ENCODE measurements around the gene SLFNL1.

Gene SLFNL1

GRCh38 chr1:41021526-41022308, at the start of gene SLFNL1:
Gene SLFNL1 (minus strand): TSS chr1:41021725. CDS start chr1:41020660, 1,065 bp downstream.
- DNase-seq (ENCODE audit: low read depth in 2 of 3, low spot score in 1 of 3): no peak

- DNase-seq (ENCODE audit: low read depth in 2 of 3, low spot score in 1 of 3): no peak
Observed at GRCh38 chr1:41056907-41057306, 35.4 kb upstream of the SLFNL1 start.

DNA sequence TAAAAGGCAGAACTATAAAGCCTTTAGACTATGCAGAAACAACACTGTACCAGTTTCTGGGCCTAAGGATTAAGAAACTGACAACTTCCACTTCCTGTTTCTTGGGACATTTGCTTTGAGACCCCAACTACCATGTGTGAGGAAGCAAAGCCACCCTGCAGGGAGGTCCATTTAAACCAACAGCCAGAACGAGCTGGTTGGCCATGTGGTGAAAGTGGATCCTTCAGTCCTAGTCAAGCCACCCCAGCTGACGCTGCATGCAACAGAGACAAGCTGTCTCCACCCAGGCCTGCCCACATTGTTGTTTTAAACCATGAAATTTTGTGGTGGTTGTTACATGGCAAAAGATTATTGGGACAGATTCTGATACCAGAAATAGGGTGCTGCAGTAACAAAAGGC, 31.8 kb upstream of the SLFNL1 start:
- no peak for DNase-seq (ENCODE audit: low read depth in 2 of 3, low spot score in 1 of 3)

- DNase-seq (ENCODE audit: low read depth in 2 of 3, low spot score in 1 of 3): no peak
Observed at GRCh38 chr1:41051022-41051421, 29.5 kb upstream of the SLFNL1 start.

DNA sequence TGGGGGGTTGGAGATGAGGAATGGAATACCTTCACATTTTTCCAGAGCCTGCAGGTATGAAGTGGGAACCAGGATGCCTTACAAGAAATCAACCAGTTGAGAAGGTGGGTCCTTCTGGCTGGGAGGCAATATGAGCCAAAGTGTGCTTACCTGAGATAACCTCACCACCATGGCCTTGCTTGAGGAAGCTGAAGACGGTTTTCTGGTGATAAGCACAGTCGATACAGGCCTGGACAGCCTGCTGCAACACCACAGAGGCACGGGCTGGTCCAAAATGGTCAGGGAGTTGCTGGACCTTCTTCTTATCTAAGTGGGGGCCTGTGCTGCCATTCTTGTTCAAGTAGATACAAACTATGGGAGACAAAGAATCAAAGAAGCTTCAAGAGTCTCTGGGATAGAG, 27.0 kb upstream of the SLFNL1 start:
- DNase-seq (ENCODE audit: low read depth in 2 of 3, low spot score in 1 of 3): no peak

DNA sequence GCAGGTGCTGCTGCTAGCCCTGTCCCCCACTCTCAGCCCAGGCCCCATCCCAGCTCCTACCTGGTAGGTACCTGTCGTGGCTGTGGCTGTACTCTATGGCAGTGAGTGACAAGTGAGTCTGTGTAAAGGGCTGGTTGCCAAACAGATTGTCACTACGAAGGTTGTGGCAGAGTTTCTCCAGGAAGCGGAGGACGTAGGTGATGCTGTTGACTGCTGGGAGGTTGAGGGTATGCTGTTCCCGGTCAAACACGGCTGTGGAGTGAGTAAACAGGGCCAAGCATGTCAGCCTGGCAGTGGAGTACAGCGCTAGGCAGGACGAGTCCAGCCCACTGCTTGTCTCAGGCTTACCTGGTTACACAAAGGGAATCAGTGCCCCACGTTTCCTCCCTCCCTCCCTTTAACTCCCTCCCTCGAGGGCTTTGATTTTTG, 24.8 kb upstream of the SLFNL1 start:
- DNase-seq (ENCODE audit: low read depth in 2 of 3, low spot score in 1 of 3): no peak

- DNase-seq (ENCODE audit: low read depth in 2 of 3, low spot score in 1 of 3): no peak
Observed at GRCh38 chr1:41045740-41046139, 24.2 kb upstream of the SLFNL1 start.

DNA sequence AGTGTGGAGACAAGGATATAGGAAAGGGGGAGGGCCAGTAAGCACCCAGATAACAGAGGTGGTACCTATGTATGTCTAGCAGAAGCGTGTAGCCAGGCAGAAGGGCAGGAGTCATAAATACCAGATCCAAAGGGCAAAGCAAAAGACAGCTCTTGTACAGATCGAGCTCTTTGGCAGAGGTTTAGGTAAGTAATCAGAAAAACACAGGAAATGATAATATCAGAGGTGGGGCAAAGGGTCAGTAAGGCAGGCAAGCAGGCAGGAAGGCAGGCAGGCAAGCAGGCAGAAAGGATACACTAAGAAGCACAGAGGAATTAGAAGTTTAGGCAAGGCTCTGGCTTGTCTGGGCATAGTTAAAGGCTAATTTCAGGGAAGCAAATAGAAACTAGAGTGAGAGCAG, 22.7 kb upstream of the SLFNL1 start:
- DNase-seq (ENCODE audit: low read depth in 2 of 3, low spot score in 1 of 3): no peak

DNA sequence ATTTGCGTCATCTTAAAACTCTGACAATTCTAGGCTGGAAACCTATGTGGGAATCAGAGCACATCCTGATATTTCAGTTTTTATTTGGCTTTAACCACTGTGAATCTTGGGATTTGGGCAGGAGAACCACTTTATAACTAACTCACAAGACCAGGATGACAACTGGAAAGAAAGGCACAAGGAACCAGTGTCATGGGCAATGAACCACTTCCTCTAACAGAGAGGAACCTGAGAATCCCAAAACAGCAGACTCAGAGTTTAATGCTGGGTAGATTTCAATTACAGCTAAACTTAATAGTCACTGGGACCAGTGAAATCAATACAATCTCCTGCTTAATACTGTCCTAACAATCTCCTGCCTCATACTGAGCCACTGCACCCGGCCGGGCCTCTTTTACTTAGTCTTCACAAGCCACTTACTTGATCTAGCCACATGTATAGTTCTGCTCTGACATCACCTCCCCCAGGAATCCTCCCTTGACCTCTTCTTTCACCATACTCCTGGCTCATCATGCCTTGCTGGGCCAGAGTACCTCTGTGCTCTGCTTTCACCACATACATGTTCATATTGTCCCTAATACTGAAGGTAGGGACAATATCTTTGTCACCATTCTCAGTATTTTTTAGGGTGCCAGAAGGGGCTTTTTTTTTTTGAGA, 20.2 kb upstream of the SLFNL1 start:
- DNase-seq (ENCODE audit: low read depth in 2 of 3, low spot score in 1 of 3): no peak

GRCh38 chr1:41038110-41038509, 16.6 kb upstream of the SLFNL1 start:
- no peak for DNase-seq (ENCODE audit: low read depth in 2 of 3, low spot score in 1 of 3)

DNA sequence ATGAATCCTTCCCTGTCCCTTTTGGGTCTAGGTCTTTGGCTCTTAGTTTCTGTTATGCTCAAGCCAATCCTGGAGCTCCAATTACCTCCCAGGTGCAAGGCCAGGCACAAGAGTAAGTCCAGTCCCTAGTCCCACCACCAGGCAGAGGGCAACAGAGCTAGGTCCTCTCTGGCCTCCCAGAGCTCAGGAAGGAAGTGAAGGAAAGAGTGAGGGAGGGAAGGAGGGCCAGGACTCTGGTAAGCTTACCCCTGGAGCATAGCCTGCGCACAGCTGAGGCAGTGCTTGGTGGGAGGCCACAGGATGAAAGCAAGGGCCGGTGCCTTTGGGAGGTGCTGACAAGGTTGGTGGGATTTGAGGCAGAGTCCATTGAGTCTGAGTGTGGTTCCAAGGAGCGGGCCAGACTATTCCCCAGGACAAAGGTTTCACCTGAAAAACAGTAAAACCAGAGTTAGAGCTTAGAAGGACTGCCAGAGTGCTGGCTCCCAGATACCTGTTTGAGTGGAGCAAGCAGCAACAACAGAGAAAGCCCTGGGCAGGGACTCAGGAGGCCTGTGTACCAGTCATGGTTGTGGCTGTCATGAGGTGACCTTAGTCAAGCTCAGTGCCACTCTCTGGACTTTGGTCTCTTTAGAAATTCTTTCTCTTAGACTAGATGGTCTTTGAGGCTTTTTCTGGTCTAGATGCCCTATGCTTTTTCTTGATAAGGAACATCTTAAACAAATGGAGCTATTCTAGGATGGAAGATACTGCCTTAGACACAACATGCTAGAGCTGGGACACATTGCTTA, 15.8 kb upstream of the SLFNL1 start:
- DNase-seq (ENCODE audit: low read depth in 2 of 3, low spot score in 1 of 3): no peak

DNA sequence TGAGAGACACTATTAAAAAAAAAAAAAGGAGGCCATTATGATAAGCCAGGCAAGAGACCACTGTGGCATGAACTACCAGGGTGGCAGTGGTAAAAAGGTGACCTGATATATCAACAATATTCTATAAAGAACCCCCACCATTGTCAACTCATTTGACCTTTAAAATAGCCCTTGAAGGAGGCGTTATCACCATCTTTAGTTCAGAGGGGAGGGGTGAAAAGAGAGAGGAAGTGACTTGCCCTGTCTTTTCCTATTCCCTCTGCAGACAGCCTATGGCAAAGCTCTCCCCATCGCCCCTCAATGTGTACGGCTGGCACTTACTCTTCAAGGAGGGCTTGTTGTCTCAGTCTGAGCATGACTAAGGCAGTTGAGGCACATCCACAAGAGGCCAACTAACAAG, 11.7 kb upstream of the SLFNL1 start:
- DNase-seq (ENCODE audit: low read depth in 2 of 3, low spot score in 1 of 3): no peak

DNA sequence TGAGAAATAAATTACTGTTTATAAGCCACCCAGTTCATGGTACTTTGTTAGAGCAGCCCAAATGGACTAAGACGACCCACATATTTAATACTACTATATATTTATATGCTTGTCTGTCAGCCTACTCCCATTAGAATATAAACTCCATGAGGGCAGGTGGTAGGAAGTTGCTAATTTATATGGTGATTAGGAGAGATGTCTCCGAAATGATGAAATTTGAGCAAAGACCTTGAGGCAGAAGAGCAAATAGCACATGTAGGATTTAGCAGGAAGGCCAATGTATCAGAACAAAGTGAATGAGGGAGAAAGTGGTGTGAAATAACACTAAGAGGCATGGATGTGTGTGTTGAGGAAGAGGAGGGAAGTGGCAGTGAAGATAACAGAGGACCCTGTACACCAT, 10.6 kb upstream of the SLFNL1 start:
- DNase-seq (ENCODE audit: low read depth in 2 of 3, low spot score in 1 of 3): no peak

GRCh38 chr1:41030872-41031616, 9.5 kb upstream of the SLFNL1 start:
- DNase-seq (ENCODE audit: low read depth in 2 of 3, low spot score in 1 of 3): no peak

DNA sequence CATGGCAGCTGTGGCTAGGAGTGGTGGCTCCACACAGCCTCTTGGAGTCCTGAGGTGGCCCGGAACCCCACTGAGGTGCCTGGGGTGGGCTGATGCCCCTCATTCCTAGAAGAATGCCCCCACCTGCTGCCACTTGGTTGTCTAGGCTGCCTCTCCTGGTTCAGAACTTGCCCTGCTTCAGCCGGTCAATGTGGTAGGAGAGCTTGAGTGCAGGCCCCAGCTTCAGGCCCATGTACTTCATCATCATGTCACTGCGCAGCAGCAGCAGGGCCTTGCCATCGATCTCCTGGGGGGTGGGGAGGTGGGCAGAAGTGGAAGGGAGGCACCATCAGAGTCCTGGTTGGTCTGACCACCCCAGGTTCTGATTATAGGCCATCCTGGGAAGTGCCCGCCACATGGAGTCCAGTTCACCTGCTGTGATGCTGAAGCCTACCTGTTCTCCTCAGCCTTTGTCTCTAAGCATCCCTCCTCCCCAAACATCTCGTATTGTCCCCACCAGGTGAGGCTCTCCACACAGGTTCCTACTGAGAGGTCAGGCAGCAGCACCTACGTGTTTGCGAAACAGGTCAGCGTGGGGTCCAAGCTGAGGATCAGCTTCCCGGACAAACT, 6.6 kb upstream of the SLFNL1 start:
- no peak for DNase-seq (ENCODE audit: low read depth in 2 of 3, low spot score in 1 of 3)

- no peak for DNase-seq (ENCODE audit: low read depth in 2 of 3, low spot score in 1 of 3)
Observed at GRCh38 chr1:41025979-41026819, 4.7 kb upstream of the SLFNL1 start.

DNA sequence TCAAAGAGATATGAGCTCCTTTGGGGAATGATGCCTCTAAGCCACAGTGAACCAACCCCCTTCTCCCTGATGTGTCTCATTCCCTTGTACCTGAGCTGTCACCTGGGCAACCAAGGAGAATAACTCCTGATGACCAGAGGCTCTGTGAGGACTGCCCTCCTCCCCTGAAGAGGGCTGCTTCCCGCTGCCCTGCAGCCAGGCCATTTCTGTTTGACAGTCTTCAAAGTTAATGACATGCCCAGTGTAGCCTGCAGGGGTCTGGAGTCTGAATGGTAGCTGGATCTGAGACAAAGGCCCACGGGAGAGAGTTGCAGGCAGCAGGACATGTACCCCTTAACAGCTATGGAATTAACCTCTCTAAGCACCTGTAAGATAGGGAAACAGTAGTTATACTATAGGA, 3.4 kb upstream of the SLFNL1 start:
- no peak for DNase-seq (ENCODE audit: low read depth in 2 of 3, low spot score in 1 of 3)

- DNase-seq (ENCODE audit: low read depth in 2 of 3, low spot score in 1 of 3): no peak
Observed at GRCh38 chr1:41023279-41023990, 1.9 kb upstream of the SLFNL1 start.

DNA sequence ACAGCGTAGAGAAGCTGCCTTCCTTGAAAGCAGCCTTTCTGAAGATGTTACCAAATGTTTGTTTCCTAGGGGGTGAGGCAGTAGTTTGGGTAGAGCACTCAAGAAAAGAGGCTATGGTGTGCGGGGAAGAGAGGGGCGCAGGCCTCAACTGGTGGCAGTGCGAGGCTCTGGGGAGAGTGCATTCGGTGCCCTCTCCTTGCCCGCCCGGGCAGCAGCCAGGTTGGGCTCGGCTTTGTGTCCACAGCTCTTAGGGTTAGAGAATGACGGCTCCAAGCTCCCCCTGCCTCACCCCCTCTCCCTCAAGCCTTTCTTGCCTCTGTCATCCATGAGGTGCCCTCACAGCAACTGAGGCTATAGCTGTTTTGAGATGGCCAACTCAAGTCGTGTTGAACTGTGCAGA, 899 bp upstream of the SLFNL1 start:
- no peak for DNase-seq (ENCODE audit: low read depth in 2 of 3, low spot score in 1 of 3)

Data from stimulated activated CD4-positive, alpha-beta T cell treated with anti-CD3 and anti-CD28 coated beads, Interleukin-12 subunit alpha, Interleukin-12 subunit beta, amount 100 ng/mL, for 48 hours (primary cell).